HepG2 (cell line): Measurements from ENCODE around the gene TCFL5. TPM values are rescaled to one million over a fixed set of nuclear protein-coding genes. Genes with fewer than 3 reads are reported as not detected.

Experiments used
- ATF7 ChIP-seq, 2 experiments: fragments of 450-650 bp in 1 of 2; sonication (generic) in 1 of 2; formaldehyde crosslinking in 1 of 2; IDR thresholded peaks; 2 replicates each; pipeline versions ENCODE4 v1.4.0 to v1.6.1; 2016 to 2020; ENCODE audit warnings: antibody characterized with exemption in 1 of 2, mild to moderate bottlenecking in 1 of 2, missing genetic modification reagents in 1 of 2
- FOSL1 ChIP-seq: sonication (generic); formaldehyde crosslinking; IDR thresholded peaks from 2 replicates; pipeline ENCODE4 v1.9.0; 2021; ENCODE audit warnings: missing genetic modification reagents, borderline replicate concordance
- LRRFIP1 ChIP-seq: sonication (generic); formaldehyde crosslinking; conservative IDR thresholded peaks from 2 replicates; pipeline ENCODE4 v1.4.0; 2020; ENCODE audit warnings: missing genetic modification reagents
- NFIC ChIP-seq: IDR thresholded peaks from 2 replicates; pipeline ENCODE4 v1.6.1; 2012; ENCODE audit warnings: mild to moderate bottlenecking, low read length, inconsistent platforms
- SCMH1 ChIP-seq: sonication (generic); formaldehyde crosslinking; IDR thresholded peaks from 2 replicates; pipeline ENCODE4 v1.9.0; 2021; ENCODE audit warnings: missing genetic modification reagents, mild to moderate bottlenecking, borderline replicate concordance
- ZFP36L2 ChIP-seq: sonication (generic); formaldehyde crosslinking; IDR thresholded peaks from 2 replicates; pipeline ENCODE4 v1.4.0; 2020; ENCODE audit warnings: missing genetic modification reagents
- ZHX1 ChIP-seq: sonication (generic); formaldehyde crosslinking; IDR thresholded peaks from 2 replicates; pipeline ENCODE4 v1.8.1; 2022; ENCODE audit warnings: low read depth, mild to moderate bottlenecking, missing genetic modification reagents
- ZNF264 ChIP-seq: sonication (generic); formaldehyde crosslinking; IDR thresholded peaks from 2 replicates; pipeline ENCODE4 v1.4.0; 2020; ENCODE audit warnings: missing genetic modification reagents
- ZNF629 ChIP-seq: sonication (generic); formaldehyde crosslinking; conservative IDR thresholded peaks from 2 replicates; pipeline ENCODE4 v1.5.0; 2020; ENCODE audit warnings: missing genetic modification reagents
- ZNF670 ChIP-seq: sonication (generic); formaldehyde crosslinking; IDR thresholded peaks from 2 replicates; pipeline ENCODE4 v1.8.0; 2022; ENCODE audit warnings: mild to moderate bottlenecking, missing genetic modification reagents, borderline replicate concordance
- polyA plus RNA-seq, 8 experiments: library from polyadenylated mRNA; depleted of rRNA in 3 of 8; stranded (reverse) in 7 of 8; unstranded in 1 of 8; fragments of >200 nt; fragmentation: Illumina TruSeq in 4 of 8; extraction: Trizol in 4 of 8; gene quantifications; 2 replicates each; pipeline versions ENCODE4 v1.2.1 to v1.2.3, GENCODE V29; 2011 to 2016; ENCODE audit warnings: low read depth in 4 of 8, missing spikeins in 1 of 8, mixed read lengths in 1 of 8; ENCODE audit not compliant: insufficient read depth in 1 of 8
- total RNA-seq, 5 experiments: library from RNA; depleted of rRNA; stranded (reverse); fragments of >200 nt; fragmentation: Illumina TruSeq; extraction: Trizol; gene quantifications; 2 replicates each; pipeline ENCODE4 v1.2.3, GENCODE V29; 2016; ENCODE audit warnings: low read depth in 1 of 5
- TF ChIP-seq, protein P1 (sequence below): sonication (generic); formaldehyde crosslinking; IDR thresholded peaks from 2 replicates; pipeline ENCODE4 v1.4.0; 2020; ENCODE audit warnings: missing genetic modification reagents
- TF ChIP-seq, protein P2 (sequence below): IDR thresholded peaks from 2 replicates; pipeline ENCODE4 v1.6.1; 2012; ENCODE audit warnings: low read length, improper control_type of control experiment
- TF ChIP-seq, protein P3 (sequence below): sonication (generic); formaldehyde crosslinking; IDR thresholded peaks from 2 replicates; pipeline ENCODE4 v1.8.0; 2022; ENCODE audit warnings: mild to moderate bottlenecking, missing genetic modification reagents
- TF ChIP-seq, protein P4 (sequence below): sonication (generic); formaldehyde crosslinking; IDR thresholded peaks from 2 replicates; pipeline ENCODE4 v1.5.0; 2020; ENCODE audit warnings: missing genetic modification reagents

Gene TCFL5
- total and polyA plus RNA-seq, 2 of the 13 experiments (the other 11 are each of a cell fraction or from before 2014, with no cell fraction given): 14.8 to 20.0 TPM

DNA sequence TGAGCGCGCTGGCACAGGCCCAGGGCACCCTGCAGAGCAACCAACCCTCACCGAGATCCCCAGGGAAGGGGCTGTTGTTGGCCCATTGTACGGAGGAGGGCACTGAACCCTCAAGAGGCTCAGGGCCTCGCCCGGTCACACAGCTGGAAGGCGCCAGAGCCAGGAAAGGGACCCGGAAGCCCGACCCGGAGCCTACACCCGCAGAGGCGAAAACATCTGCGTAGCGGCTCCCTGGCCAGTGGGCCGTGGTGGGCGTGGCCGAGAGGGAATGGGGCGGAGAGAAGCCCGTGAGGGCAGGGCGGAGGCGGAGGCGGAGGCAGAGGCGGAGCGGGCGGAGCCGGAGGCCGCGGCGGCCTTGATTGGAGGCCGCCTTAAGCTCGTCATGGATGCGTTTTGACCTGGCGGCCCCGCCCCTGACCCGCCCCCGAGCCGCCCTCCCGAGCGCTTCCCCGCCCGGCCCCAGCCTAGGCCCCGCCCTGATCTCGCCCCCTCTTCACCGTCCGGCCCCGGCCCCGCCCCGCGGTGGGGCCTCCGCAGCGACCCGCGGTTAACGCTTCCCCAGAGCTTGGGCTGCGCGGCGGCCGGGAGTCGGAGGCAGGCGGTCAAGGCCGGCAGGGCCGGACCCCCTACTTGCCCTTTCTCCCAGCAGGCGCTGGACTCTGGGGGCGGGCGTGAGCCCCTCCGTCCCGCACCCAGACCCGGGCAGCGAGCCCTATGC is 67.5 kb downstream of the TCFL5 start (continued):
- no peak for TF ChIP-seq SCMH1 (CRISPR knock-in tag)
- TF ChIP-seq, protein P1, sequence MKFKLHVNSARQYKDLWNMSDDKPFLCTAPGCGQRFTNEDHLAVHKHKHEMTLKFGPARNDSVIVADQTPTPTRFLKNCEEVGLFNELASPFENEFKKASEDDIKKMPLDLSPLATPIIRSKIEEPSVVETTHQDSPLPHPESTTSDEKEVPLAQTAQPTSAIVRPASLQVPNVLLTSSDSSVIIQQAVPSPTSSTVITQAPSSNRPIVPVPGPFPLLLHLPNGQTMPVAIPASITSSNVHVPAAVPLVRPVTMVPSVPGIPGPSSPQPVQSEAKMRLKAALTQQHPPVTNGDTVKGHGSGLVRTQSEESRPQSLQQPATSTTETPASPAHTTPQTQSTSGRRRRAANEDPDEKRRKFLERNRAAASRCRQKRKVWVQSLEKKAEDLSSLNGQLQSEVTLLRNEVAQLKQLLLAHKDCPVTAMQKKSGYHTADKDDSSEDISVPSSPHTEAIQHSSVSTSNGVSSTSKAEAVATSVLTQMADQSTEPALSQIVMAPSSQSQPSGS (CRISPR knock-in tag): no peak
- TF ChIP-seq, protein P2, sequence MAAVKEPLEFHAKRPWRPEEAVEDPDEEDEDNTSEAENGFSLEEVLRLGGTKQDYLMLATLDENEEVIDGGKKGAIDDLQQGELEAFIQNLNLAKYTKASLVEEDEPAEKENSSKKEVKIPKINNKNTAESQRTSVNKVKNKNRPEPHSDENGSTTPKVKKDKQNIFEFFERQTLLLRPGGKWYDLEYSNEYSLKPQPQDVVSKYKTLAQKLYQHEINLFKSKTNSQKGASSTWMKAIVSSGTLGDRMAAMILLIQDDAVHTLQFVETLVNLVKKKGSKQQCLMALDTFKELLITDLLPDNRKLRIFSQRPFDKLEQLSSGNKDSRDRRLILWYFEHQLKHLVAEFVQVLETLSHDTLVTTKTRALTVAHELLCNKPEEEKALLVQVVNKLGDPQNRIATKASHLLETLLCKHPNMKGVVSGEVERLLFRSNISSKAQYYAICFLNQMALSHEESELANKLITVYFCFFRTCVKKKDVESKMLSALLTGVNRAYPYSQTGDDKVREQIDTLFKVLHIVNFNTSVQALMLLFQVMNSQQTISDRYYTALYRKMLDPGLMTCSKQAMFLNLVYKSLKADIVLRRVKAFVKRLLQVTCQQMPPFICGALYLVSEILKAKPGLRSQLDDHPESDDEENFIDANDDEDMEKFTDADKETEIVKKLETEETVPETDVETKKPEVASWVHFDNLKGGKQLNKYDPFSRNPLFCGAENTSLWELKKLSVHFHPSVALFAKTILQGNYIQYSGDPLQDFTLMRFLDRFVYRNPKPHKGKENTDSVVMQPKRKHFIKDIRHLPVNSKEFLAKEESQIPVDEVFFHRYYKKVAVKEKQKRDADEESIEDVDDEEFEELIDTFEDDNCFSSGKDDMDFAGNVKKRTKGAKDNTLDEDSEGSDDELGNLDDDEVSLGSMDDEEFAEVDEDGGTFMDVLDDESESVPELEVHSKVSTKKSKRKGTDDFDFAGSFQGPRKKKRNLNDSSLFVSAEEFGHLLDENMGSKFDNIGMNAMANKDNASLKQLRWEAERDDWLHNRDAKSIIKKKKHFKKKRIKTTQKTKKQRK: no peak
- peak; percentile 97 for TF ChIP-seq ZNF629 (CRISPR knock-in tag)
- TF ChIP-seq, protein P3, sequence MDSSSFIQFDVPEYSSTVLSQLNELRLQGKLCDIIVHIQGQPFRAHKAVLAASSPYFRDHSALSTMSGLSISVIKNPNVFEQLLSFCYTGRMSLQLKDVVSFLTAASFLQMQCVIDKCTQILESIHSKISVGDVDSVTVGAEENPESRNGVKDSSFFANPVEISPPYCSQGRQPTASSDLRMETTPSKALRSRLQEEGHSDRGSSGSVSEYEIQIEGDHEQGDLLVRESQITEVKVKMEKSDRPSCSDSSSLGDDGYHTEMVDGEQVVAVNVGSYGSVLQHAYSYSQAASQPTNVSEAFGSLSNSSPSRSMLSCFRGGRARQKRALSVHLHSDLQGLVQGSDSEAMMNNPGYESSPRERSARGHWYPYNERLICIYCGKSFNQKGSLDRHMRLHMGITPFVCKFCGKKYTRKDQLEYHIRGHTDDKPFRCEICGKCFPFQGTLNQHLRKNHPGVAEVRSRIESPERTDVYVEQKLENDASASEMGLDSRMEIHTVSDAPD (CRISPR knock-in tag): no peak
- TF ChIP-seq ZNF670 (CRISPR knock-in tag): peak; percentile 89
- TF ChIP-seq LRRFIP1: no peak
- TF ChIP-seq ZNF264: peak; percentile 14; the same call in 1 of the 2 replicates
- TF ChIP-seq NFIC: no peak
- TF ChIP-seq, protein P4, sequence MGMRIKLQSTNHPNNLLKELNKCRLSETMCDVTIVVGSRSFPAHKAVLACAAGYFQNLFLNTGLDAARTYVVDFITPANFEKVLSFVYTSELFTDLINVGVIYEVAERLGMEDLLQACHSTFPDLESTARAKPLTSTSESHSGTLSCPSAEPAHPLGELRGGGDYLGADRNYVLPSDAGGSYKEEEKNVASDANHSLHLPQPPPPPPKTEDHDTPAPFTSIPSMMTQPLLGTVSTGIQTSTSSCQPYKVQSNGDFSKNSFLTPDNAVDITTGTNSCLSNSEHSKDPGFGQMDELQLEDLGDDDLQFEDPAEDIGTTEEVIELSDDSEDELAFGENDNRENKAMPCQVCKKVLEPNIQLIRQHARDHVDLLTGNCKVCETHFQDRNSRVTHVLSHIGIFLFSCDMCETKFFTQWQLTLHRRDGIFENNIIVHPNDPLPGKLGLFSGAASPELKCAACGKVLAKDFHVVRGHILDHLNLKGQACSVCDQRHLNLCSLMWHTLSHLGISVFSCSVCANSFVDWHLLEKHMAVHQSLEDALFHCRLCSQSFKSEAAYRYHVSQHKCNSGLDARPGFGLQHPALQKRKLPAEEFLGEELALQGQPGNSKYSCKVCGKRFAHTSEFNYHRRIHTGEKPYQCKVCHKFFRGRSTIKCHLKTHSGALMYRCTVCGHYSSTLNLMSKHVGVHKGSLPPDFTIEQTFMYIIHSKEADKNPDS (CRISPR knock-in tag): peak; percentile 90
- no peak for TF ChIP-seq ZHX1 (CRISPR knock-in tag)
- TF ChIP-seq ZFP36L2 (CRISPR knock-in tag): no peak
- no peak for TF ChIP-seq FOSL1 (CRISPR knock-in tag)
- no peak for TF ChIP-seq ATF7 (IDR thresholded peaks at IDR 0.05)
- TF ChIP-seq ATF7 (CRISPR knock-in tag; IDR thresholded peaks at IDR 0.05): peak; percentile 38; the same call in 1 of the 2 replicates
